Hindlimb muscle (tissue), 1 donor: ENCODE data around the gene RBPJ. TPM values are rescaled to one million over a fixed set of nuclear protein-coding genes. Genes with fewer than 3 reads are reported as not detected.
"Not testable (repeated sequence)": the region's sequence is repeated elsewhere in the genome, so short reads cannot be mapped to it uniquely, and the experiment has no call there.

ENCODE experiments used
- DNase-seq: peaks from one replicate; pipeline ENCODE4 v3.0.0-alpha.2; 2013
- polyA plus RNA-seq: library from polyadenylated mRNA; unstranded; fragments of 120-200 nt; gene quantifications from one replicate; pipeline ENCODE4 v1.2.1, GENCODE V29; 2013; ENCODE audit not compliant: insufficient read length

RBPJ gene
- polyA plus RNA-seq, 1 donor = 68.6 TPM

GRCh38 chr4:26377328-26378311, 56.8 kb downstream of the RBPJ start:
- DNase-seq = no peak

GRCh38 chr4:26379837-26380236, 59.0 kb downstream of the RBPJ start:
- no peak for DNase-seq

DNA sequence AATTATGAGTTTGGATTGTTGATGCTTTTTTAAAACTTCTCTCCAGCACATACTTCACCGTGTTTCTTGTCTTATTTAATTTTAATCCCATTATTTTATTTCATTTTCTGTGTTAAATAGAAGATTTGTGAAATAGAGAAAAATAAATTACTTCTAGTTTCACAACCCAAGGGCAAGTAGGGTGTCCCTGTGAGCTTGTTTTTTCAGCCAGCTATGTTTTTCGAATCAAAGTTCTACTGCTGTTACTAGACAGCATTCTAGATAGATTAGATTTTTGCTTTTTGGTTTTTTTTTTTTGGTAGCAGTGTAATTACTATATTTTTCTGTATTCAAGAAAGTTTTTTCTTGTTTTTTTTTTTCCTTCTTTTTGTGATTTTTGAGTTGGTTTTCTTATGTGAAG, 59.9 kb downstream of the RBPJ start:
- no peak for DNase-seq

DNA sequence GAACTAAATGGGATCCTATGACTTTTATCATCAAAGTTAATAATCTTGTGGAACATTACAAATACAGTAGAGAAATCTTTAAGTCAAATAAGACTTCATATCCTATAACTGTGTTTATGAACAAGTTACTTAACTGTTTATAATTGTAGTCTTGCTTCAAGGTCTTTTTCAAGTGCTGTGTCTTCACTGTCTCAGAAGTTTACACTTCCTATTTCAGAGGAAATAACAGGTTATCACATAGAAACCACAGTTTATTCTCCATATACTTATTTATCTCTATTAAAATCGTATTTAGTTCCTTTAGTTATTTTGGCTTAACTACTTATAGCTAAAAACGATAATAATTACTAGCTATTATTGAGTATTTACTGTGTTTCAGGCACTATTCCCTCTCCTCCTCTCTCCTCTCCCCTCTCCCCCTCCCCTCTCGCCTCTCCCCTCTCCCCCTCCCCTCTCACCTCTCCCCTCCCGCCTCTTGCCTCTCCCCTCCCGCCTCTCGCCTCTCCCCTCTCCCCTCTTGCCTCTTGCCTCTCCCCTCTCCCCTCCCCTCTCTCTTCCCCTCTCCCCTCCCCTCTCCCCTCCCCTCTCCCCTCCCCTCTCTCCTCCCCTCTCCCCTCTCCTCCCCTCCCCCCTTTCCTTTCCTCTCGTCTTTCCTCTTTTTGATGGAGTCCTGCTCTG, 63.7 kb downstream of the RBPJ start:
- DNase-seq = no peak

GRCh38 chr4:26385690-26386089, 64.9 kb downstream of the RBPJ start:
- no peak for DNase-seq

DNA sequence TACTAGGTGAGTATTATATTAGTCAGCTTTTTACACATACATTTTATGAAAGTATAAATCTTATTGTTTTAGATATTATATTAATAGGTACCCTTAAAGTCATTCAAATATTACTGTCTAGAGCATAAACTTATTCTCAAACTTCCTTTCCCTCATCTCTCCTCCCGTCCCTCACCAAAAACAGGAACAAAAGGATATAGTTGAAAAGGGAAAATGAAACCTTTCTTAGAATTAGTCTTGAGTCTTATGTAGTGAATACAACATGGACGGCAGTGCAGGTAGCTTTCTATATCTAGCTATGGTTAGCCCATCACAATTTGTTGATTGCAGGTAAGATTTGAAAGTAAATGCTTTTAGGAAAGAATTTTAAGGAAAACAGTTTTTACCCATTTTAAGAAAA, 65.6 kb downstream of the RBPJ start:
- DNase-seq = no peak

GRCh38 chr4:26388671-26389070, 67.9 kb downstream of the RBPJ start:
- DNase-seq = no peak

GRCh38 chr4:26397086-26397485, 76.3 kb downstream of the RBPJ start:
- no peak for DNase-seq

DNA sequence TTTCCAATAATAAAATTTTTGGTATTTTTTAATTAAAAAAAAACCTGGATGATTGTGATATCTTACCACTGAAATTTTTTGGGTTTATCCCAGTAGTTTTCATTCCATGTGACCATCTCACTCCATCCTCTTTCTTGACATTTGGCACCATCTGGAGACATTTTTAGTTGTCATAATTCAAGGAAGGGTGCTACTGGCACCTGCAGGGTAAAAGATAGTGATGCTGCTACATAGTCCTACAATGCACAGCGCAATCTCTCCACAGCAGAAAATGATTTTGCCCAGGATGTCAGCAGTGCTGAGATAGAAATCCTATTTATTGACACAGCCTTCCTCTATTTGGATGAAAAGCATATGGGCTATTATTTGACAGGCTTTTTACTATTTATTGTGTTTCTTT, 79.3 kb downstream of the RBPJ start:
- no peak for DNase-seq

- DNase-seq = not testable (repeated sequence)
These were observed 81.2 kb downstream of the RBPJ start for GRCh38 chr4:26402017-26402416.

DNA sequence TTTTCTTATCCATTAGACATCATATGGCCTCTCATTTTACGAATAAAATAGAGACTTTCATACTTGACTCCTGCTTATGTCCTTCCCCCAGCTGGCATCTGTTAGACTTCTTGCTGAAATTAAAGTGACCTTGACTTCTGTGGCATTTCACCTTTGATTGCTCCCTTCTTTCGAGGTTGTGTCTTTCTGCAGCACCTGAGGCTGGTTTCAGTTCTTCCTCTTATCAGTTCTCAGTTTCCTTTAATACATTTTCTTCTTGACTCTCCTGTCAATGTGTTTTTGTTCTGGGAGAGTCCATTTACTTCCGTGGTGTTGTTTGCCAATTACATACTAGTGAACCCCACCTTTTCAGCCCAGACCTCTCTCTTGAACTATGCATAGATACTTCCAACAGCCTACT, 81.6 kb downstream of the RBPJ start:
- DNase-seq = no peak

GRCh38 chr4:26404743-26405206, 84.0 kb downstream of the RBPJ start:
- DNase-seq = no peak

GRCh38 chr4:26406346-26406975, 85.6 kb downstream of the RBPJ start:
- DNase-seq = no peak

GRCh38 chr4:26407476-26407875, 86.7 kb downstream of the RBPJ start:
- no peak for DNase-seq

DNA sequence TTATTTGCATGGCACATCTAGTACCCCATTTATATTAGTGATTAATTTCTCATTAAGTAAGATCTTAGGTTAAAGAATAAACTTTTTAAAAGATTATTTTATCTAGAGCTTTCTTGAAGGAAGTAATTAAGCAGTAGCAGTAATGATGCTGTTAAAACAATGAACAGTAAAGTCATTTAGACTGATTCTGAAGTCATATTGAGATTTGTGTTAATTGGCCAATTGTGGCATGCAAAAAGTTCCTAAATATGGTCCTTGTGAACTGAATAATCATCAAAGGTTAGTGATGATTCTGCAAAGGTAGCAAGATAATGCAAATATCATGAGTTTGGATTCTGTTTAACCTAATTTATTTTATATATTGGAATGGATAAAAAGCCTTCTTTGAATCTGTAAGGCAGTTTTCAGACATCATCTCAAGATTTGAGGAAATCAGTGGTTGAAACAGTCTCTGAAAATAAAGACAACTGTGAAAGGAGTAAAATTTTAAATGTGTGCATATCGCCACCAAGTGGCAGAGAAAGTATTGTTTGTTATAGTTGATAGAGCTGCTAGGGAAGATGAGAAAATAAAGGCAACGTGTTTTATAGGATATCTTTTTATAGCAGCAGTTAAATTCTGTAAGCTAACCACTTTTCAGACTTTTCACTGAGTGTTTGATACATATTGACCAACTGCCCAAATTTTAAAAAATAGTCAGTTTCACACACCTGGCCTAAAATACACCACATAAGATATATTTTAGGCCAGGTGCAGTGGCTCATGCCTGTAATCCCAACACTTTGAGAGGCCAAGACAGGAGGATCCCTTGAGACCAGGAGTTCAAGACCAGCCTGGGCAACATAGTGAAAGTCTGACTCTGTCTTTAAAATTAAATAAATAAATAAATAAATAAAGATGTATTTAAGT, 89.8 kb downstream of the RBPJ start:
- DNase-seq = peak; percentile 71

DNA sequence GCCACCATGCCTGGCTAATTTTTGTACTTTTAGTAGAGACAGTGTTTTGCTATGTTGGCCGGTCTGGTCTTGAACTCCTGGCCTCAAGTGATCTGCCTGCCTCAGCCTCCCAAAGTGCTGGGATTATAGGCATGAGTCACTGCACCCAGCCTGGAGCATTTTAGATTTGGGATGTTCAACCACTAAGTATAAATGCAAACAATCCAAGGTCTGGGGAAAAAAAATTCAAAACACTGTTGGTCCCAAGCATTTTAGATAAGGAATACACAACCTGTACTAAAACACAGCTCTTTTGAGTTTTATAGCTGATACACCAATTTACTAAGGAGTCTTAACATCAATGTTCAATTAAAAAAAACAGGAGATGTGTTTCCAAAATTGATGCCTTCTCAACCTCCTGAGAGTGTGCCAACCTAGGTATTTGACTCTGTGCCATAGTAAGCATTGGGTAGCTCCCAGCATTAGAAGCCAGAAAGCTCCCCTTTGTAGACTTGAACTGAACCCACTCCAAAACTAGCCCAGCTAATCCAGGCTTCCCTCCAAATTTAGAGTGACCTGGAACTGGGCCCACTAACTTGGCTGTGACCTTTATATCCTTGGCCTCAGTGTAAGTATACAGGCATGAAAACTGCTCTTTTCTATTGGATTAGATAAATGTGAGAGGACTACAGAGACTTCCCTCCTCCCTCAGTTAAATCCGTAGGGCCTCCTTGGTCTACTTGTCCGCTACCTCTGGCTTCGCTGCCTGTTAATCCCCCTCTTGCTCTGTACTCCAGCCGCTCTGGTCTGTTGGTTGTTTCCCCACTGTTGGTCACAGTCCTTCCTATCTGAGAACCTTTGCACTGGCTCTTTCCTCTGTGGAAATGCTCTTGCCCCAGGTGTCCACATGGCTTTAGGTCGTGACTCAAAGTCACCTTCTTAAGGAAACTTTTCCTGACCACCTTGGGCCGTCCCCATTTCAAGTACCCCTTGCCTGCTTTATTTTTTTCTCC, 91.9 kb downstream of the RBPJ start:
- DNase-seq = no peak

DNA sequence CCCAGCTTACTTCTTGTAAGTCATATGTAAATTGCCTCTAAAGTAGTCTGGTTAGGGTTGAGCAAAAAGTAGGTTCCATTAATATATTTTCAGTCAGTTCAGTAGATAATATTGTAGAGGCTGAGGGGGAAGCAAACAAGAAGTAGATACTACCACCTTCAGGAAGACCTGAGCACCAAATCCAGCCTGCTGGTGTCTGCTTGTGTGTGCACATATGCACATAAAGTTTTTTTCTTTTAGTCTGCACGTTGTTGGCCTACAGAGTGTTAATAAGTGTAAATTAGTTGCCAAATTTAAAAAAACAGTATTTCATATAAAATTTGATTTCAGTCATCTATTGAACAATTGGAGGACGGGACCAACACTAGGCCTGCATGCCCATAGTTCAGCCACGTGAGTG, 92.8 kb downstream of the RBPJ start:
- DNase-seq = no peak

DNA sequence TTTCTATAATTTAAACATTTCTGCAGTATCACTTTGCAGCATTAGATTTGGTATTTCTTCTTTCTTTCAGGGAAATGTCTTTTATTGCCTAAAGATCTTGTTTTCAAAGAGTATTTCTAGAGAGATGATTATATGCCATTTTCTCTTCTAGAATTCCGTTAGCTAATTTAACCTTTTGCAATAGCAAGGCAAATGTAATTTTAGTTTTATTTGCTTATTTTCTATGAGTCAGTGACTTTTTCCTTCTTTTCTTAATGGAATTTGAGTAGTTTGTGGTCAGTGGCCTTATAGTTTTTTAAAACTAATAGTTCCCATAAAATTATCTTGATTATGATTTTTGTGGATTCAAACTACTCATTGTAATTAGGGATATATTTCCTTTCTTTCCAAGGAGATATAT, 97.3 kb downstream of the RBPJ start:
- no peak for DNase-seq

DNA sequence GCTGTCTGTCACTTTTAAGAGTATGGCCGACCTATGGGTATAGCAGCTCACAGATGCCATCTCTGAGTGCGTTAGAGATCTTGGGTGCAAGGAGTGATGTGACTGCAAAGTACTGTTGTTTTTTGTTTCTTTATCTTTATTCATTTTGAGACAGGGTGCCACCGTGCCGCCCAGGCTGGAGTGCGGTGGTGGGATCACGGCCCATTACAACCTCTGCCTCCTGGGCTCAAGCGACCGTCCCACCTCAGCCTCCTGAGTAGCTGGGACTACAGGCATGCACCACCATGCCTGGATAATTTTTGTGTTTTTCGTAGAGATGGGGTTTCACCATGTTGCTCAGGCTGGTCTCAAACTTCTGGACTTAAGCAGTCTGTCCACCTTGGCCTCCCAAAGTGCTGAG, 98.0 kb downstream of the RBPJ start:
- DNase-seq = no peak

- no peak for DNase-seq
These were observed 99.6 kb downstream of the RBPJ start for GRCh38 chr4:26420438-26420837.

GRCh38 chr4:26420913-26421312, 100.1 kb downstream of the RBPJ start:
- no peak for DNase-seq
